ENCODE measurements around the gene NT5C3B.

DNA sequence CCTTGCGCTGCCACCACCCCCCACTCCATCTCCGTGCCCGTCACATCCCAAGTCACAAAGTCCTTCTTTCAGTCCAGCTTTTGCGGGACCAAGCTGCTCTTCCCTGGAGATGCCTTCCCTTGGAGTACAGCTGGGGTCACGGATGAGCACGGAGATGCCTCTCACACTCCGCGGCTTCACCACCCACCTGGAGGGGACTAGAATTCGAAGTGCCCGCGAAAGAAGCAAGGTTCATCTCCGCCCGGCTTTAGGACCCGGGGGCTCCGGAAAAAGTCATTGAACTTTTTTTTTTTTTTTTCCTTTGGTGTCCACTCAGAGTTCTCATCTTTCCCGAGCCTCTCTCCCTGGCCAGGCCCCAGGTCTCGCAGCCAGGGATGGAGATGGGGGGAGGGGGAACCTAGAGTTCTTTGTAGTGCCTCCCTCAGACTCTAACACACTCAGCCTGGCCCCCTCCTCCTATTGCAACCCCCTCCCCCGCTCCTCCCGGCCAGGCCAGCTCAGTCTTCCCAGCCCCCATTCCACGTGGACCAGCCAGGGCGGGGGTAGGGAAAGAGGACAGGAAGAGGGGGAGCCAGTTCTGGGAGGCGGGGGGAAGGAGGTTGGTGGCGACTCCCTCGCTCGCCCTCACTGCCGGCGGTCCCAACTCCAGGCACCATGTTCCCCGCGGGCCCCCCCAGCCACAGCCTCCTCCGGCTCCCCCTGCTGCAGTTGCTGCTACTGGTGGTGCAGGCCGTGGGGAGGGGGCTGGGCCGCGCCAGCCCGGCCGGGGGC, 23.5 kb downstream of the NT5C3B start, which contains the start of gene FKBP10:
- TF ChIP-seq, protein P1, sequence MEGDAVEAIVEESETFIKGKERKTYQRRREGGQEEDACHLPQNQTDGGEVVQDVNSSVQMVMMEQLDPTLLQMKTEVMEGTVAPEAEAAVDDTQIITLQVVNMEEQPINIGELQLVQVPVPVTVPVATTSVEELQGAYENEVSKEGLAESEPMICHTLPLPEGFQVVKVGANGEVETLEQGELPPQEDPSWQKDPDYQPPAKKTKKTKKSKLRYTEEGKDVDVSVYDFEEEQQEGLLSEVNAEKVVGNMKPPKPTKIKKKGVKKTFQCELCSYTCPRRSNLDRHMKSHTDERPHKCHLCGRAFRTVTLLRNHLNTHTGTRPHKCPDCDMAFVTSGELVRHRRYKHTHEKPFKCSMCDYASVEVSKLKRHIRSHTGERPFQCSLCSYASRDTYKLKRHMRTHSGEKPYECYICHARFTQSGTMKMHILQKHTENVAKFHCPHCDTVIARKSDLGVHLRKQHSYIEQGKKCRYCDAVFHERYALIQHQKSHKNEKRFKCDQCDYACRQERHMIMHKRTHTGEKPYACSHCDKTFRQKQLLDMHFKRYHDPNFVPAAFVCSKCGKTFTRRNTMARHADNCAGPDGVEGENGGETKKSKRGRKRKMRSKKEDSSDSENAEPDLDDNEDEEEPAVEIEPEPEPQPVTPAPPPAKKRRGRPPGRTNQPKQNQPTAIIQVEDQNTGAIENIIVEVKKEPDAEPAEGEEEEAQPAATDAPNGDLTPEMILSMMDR (IDR thresholded peaks at IDR 0.05; ENCODE audit: insufficient read depth, low read length): no peak
- TF ChIP-seq POLR2AphosphoS5 (IDR thresholded peaks at IDR 0.05; ENCODE audit: low read depth): no peak
- TF ChIP-seq, protein P2, sequence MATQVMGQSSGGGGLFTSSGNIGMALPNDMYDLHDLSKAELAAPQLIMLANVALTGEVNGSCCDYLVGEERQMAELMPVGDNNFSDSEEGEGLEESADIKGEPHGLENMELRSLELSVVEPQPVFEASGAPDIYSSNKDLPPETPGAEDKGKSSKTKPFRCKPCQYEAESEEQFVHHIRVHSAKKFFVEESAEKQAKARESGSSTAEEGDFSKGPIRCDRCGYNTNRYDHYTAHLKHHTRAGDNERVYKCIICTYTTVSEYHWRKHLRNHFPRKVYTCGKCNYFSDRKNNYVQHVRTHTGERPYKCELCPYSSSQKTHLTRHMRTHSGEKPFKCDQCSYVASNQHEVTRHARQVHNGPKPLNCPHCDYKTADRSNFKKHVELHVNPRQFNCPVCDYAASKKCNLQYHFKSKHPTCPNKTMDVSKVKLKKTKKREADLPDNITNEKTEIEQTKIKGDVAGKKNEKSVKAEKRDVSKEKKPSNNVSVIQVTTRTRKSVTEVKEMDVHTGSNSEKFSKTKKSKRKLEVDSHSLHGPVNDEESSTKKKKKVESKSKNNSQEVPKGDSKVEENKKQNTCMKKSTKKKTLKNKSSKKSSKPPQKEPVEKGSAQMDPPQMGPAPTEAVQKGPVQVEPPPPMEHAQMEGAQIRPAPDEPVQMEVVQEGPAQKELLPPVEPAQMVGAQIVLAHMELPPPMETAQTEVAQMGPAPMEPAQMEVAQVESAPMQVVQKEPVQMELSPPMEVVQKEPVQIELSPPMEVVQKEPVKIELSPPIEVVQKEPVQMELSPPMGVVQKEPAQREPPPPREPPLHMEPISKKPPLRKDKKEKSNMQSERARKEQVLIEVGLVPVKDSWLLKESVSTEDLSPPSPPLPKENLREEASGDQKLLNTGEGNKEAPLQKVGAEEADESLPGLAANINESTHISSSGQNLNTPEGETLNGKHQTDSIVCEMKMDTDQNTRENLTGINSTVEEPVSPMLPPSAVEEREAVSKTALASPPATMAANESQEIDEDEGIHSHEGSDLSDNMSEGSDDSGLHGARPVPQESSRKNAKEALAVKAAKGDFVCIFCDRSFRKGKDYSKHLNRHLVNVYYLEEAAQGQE (IDR thresholded peaks at IDR 0.05; ENCODE audit: insufficient replicate concordance, low read depth): no peak

Measured in HL-60 (cell line).